ENCODE results near the gene PTGES3L.

Gene PTGES3L

DNA sequence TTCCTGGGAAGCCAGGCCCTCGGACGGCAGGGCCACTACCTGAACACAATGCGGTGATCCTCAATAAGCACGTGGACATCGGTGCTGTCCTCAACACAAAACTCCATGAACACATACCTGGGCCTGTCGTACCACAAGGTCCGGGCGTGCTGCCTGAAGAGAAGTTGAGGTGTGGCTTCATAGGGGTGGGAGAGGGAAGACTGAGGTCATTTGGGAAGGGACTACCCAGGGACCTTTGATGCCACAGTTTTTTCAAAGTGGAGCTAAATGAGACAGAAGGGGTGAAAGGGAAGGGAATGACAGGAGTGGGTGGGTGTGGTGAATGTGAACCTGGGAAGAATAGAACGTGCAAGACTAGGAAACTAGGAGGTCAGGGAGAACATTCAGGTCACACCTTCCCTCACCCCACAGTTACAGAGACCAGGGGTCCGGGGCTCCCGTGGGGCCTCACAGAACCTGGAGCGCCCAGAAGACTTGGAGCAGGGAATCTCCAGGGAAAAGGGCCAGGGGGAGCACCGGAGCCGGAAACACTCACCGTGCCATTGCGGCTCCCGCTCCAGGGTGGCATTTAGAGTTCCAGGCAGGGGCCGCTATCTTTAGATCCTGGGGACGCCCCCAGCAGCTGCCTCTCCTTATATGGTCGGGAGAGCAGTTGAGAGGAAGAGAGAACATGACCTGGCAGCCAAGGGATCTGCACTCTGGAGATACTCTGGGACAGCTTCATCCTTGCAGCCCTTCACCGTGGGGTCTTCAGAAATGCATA, at the start of gene PTGES3L:
TSS of gene PTGES3L (minus strand) at position 570 of the 763 bp plus-strand sequence. CDS start at position 543, 27 bp downstream.
- Mint-ChIP-seq H3K4me3 (peak within 1 kb of the TSS; percentile 95), H3K36me3 (peaks cover 2% of the 10 kb centered on the region), H3K27ac (peak within 1 kb of the TSS; percentile 96), H3K27me3 (no peaks in the 10 kb centered on the region), H3K4me1 (ENCODE audit: low read depth) (peaks cover 27% of the 10 kb centered on the region), H3K9me3 (ENCODE audit: low read depth) (no peaks in the 10 kb centered on the region)

DNA sequence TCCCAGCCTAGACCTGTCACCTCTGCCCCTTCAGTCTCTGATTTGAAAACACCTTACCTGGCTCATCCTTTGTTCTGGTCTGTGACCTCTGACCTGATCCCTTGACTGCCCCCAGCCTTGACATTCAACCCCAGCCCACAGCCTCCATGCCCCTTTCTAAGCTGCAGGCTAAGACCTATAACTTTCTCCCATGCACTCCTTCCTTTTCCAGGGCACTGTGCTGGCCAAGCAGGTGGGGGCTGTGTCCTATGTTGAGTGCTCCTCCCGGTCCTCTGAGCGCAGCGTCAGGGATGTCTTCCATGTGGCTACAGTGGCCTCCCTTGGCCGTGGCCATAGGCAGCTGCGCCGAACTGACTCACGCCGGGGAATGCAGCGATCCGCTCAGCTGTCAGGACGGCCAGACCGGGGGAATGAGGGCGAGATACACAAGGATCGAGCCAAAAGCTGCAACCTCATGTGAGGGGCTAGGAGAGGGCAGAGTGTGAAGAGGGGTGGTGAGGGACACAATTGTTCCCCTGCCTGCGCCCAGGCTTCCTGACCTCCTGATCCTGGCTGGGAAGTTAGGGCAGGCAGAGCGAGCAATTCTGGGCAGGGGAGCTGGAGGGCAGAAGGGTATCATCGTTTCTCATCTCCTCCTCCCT, 48.5 kb upstream of the PTGES3L start:
- H3K27me3 Mint-ChIP-seq: no peaks in the 10 kb centered on the region
- H3K27ac Mint-ChIP-seq: no peak overlapping the region
- H3K9me3 Mint-ChIP-seq (ENCODE audit: low read depth): no peaks in the 10 kb centered on the region
- H3K4me1 Mint-ChIP-seq (ENCODE audit: low read depth): peaks cover 7% of the 10 kb centered on the region
- no peak overlapping the region for H3K4me3 Mint-ChIP-seq
- H3K36me3 Mint-ChIP-seq: no peaks in the 10 kb centered on the region

DNA sequence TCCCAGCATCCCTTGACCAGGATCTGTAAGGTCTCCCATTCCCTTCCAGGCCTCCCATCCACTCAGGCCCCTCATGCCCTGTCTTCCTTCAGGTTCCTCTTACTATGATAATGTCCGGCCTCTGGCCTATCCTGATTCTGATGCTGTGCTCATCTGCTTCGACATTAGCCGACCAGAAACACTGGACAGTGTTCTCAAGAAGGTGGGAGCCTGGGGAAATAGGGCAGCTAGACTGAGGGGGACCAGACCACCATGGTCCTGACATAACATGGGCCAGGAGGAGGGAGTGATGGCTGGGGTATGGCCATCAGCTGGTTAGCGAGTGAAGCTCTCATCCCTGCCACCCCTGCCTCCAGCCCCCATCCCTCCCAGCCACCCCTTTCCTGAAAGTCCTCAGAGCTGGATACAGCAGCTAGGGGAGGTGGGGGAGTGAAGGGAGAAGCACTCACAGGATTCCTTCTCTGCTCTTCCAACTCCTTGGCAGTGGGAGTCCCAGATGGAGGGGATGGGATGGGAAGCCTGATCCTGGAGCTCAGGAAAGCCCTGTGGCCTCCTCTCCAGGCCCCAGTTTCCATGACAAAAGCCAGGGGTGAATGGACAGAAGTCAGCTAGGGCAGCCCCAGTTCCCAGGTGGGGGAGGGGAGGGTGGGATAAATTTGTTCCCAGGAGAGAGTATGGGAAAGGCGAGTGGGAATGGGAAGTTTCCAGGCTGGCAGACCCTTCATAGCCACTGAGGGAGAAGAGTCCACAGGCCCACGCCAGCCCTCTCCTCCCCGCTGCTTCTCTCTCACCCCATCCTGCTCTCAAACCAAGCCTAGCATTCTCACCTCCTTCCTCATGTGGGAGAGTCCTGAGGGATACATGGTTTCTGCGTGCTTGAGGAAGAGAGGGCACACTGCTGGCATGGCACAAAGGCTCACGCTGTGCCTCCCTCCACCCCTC, 47.5 kb upstream of the PTGES3L start:
- Mint-ChIP-seq H3K27ac (no peak overlapping the region), H3K4me1 (ENCODE audit: low read depth) (peaks cover 8% of the 10 kb centered on the region), H3K27me3 (no peaks in the 10 kb centered on the region), H3K36me3 (no peaks in the 10 kb centered on the region), H3K9me3 (ENCODE audit: low read depth) (no peaks in the 10 kb centered on the region), H3K4me3 (no peak overlapping the region)

DNA sequence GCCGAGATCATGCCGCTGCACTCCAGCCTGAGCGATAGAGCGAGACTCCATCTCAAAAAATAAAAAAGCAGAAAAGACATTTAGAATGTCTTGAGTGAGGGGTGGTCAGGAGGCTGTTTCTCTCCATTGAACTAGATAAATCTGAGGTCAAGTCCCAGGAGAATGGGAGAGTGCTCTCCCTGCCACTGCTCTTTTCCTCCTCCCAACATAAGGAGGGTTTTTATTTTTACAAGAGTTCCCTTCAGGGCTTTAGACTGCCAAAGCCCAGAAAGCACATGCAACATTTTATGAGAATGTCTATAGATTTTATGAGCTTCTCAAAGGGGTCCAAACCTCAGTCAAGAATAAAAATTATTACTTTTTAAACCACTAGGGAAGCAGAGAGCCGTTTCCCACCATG, 46.7 kb upstream of the PTGES3L start:
- no peaks in the 10 kb centered on the region for H3K27me3 Mint-ChIP-seq
- H3K36me3 Mint-ChIP-seq: no peaks in the 10 kb centered on the region
- no peaks in the 10 kb centered on the region for H3K9me3 Mint-ChIP-seq (ENCODE audit: low read depth)
- H3K4me3 Mint-ChIP-seq: peak overlapping the region; percentile 47
- H3K4me1 Mint-ChIP-seq (ENCODE audit: low read depth): peaks cover 9% of the 10 kb centered on the region
- no peak overlapping the region for H3K27ac Mint-ChIP-seq

DNA sequence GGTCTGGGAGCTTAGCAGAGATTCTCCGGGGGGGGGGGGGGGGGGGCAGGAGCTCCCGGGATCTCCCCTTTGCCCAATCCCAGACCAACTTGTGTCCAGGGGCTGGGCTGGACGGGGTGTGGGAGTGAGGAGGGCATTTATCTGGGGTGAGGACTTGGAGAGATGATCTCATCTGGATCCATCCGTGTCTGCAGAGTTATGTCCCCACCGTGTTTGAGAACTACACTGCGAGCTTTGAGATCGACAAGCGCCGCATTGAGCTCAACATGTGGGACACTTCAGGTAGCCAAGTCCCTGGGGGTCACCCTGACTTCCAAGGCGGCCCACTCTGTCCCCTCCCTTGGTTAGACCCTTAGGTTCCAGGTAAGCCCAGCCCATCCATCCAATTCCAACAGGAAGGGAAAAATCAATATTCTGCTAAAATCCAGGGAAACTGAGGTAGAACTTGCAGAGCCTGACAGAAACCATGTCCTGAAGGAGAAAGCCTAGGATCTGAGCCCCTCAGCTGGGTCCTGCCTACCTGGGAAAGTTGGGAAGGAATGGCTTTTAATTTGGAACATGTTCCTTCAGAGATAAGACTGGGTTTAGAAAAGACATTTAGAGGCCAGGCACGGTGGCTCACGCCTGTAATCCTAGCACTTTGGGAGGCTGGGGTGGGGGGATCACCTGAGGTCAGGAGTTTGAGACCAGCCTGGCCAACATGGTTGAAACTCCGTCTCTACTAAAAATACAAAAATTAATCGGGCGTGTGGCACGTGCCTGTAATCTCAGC, 46.1 kb upstream of the PTGES3L start:
- Mint-ChIP-seq H3K4me3 (peak overlapping the region; percentile 78), H3K27ac (no peak overlapping the region), H3K27me3 (no peaks in the 10 kb centered on the region), H3K9me3 (ENCODE audit: low read depth) (no peaks in the 10 kb centered on the region), H3K4me1 (ENCODE audit: low read depth) (peaks cover 12% of the 10 kb centered on the region), H3K36me3 (no peaks in the 10 kb centered on the region)

DNA sequence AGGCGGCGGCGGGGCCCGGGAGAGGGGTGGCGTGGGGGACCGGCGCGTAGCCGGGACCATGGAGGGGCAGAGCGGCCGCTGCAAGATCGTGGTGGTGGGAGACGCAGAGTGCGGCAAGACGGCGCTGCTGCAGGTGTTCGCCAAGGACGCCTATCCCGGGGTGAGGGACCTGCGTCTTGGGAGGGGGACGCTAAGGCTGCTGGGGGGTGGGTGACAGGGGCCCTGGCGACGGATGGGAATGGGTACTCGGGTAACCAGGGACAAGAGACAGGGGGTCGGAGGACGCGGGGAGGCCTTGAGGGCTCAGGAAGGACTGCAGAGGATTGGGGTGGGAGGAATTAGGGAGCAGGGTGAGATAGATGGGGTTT, 45.4 kb upstream of the PTGES3L start:
- Mint-ChIP-seq H3K27ac (no peak overlapping the region), H3K9me3 (ENCODE audit: low read depth) (no peaks in the 10 kb centered on the region), H3K27me3 (no peaks in the 10 kb centered on the region), H3K4me1 (ENCODE audit: low read depth) (peaks cover 16% of the 10 kb centered on the region), H3K36me3 (no peaks in the 10 kb centered on the region), H3K4me3 (peak overlapping the region; percentile 78)

DNA sequence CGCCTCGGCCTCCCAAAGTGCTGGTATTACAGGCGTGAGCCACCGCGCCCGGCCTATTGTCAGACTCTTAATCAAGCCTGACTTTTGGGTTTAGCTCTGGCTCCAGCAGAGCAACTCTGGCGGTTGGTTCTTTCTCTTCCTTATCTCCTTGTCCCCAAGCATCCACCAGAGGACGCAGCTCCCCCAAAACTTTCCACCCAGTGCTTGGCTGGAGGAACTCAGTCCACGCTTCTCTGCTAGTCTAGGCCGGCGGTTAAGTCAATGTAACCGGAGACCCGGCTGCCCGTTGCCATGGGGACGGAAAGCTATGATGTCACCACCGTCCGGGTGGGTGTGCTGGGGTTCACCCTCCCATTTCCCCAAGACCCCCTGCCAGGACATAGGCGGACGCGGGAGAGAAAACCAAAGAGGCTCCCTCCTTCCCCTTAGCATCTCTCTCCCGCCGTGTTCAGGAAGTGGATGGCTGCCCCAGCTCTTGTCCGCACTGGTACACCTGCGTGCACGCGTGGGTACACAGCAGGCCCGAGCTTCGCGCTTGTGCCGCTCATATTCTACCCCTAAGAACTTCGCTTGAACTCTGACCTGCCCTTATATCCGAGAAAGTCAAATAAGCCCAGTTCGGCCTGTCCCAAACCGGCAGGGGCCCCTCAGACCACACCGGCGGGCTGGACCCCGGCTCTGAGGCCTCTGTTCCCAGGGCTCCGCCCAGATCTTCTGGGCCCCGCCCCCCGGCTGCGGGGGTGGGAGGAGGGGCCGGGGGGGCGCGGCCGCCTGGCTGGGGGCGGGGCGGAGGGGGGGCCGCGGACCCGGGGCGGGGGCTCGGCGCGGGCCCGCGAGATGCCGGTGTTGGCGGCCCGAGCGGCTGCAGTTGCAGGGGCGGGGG, 44.8 kb upstream of the PTGES3L start, which contains the start of gene RND2:
TSS of gene RND2 (plus strand) at position 825 of the 883 bp plus-strand sequence. CDS start 117 bp downstream, outside the sequence.
- Mint-ChIP-seq H3K27ac (peak within 1 kb of the TSS; percentile 89), H3K27me3 (no peaks in the 10 kb centered on the region), H3K4me3 (peak within 1 kb of the TSS; percentile 89), H3K9me3 (ENCODE audit: low read depth) (no peaks in the 10 kb centered on the region), H3K36me3 (no peaks in the 10 kb centered on the region), H3K4me1 (ENCODE audit: low read depth) (peaks cover 20% of the 10 kb centered on the region)

DNA sequence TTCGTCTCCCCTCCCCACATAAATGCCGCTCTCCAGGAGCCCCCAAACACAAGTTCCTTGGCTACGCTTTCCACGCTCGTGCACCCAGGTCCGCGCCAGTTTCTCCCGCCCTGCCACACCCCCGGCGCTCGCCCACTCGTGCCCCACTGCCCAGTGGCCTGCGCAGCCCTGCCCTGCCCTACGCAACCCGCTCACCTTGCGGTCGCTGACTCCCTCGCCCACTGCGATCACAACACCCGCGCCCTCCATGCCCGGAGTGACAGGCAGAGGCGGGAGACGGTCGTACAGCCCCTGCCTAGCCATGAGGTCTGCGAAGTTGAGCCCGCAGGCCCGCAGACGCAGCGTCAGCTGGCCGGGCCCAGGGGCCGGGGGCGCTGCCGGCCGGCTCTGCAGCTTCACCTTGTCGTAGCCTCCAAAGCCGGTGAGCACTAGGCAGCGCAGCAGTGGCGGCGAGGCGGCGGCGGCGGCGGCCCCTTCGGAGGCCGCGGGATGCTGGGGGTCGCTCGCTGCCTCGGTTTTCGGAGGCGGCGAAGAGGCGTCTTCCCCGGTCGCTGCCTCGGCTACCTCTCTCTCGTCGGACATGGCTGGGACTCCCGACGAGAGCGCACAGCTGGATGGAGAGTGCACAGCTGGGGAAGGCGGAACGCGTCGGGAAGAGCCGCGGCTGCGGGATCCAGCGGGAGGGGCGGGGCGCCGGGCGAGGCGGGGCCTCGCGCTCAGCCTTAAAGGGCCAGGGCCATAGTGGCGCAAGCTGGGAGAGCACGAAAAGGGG, 42.0 kb upstream of the PTGES3L start, which contains the start of gene VAT1:
TSS of gene VAT1 (minus strand) at position 645 of the 772 bp plus-strand sequence. CDS start at position 582, 63 bp downstream.
- Mint-ChIP-seq H3K9me3 (ENCODE audit: low read depth) (no peaks in the 10 kb centered on the region), H3K4me1 (ENCODE audit: low read depth) (peaks cover 35% of the 10 kb centered on the region), H3K27ac (peak within 1 kb of the TSS; percentile 70)

DNA sequence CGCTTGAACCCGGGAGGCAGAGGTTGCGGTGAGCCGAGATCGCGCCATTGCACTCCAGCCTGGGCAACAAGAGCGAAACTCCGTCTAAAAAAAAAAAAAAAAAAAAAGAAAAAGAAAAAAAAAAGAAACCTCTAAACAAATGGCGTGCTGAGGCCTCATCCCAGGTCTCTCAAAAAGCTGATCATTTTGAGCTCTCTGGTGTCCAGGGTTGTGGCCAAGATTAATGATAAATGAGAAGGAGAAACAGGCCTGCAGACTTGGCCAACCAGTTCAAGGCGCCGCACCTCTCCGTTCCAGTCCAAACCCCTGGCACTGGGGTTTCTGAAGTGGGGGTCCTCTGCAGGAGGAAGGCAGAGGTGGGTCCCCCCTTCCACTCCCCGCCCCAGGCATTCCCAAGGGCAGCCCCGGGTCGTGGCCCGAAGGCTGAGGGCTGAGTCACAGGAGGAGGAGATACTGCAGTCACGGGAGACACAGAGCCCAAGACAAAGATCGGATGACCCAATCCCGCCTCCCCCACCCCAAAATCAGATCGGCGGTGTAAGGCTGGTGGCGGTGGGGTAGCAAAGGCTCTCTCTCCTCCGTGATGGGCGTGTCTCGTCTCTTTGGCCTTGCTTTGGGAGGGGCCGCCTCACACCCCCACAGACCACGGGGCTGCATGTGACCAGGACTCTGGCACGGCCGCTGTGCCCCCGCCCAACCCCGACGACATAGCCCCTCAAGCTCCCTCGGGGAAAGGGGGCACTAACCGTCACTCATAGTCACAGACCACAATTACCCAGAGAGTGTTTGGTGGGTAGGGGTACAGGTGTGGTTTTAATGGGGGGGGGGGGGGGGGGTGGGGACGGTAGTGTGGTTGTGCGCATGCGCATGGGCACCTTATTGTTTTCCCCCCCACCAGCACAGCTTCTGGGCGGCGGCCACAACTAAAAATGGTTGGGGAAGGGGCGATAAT, 41.2 kb upstream of the PTGES3L start:
- no peaks in the 10 kb centered on the region for H3K27me3 Mint-ChIP-seq
- H3K9me3 Mint-ChIP-seq (ENCODE audit: low read depth): no peaks in the 10 kb centered on the region
- H3K27ac Mint-ChIP-seq: peak overlapping the region; percentile 70
- peaks cover 35% of the 10 kb centered on the region for H3K4me1 Mint-ChIP-seq (ENCODE audit: low read depth)
- peak overlapping the region; percentile 87 for H3K4me3 Mint-ChIP-seq
- no peaks in the 10 kb centered on the region for H3K36me3 Mint-ChIP-seq

More for the DNA sequence above, 42.0 kb upstream of the PTGES3L start, which contains the start of gene VAT1:
- Mint-ChIP-seq H3K27me3 (no peaks in the 10 kb centered on the region), H3K36me3 (no peaks in the 10 kb centered on the region), H3K4me3 (peak within 1 kb of the TSS; percentile 87)

DNA sequence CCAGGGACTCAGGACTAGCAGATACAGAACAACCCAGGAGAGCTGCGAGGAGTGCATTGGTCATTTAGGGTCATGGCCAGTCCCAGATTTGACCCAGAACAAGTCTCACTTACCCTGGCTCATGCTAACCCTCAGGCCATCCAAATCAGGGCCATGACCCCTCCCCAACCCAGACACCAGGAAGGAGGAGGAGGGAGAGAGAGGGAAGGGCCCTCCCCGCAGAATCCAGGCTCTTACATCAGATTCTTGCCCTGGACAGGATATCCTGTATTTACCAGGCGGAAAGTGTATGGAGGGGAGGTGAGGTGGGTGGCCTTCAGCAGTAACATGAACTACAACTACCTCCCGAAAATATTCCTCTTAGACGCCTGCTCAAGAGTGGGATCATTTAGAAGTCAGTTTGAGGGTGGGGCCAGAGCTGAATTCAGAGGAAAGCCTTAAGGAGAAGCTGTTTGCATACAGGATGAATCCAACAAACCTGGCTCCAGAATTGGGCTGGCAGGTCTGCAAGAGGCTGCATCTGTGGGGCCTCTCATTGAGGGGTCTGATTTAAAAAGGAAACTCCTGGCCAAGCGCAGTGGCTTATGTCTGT, 40.2 kb upstream of the PTGES3L start:
- Mint-ChIP-seq H3K27ac (no peak overlapping the region), H3K36me3 (no peaks in the 10 kb centered on the region), H3K9me3 (ENCODE audit: low read depth) (no peaks in the 10 kb centered on the region), H3K4me1 (ENCODE audit: low read depth) (peaks cover 35% of the 10 kb centered on the region), H3K4me3 (peak overlapping the region; percentile 87), H3K27me3 (no peaks in the 10 kb centered on the region)

DNA sequence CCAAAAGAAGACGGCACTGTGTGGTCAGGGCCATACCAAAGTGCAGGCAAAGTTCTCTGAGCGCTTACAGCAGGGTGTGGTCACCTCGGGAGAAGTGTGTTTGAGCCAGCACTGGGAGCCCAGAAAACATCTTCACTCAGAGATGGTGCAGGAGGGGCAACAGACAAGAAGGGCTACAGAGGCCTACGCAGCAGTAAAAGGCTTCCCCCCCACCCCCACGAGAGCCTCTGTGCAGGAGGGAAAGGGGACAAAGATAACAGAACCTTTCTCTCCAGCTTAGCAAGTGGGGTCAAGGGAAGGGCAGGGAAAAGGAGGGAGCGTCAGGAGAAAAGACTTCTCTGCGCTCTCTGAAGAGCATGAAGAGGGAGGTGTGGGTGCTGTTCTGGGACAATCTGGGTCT, 39.5 kb upstream of the PTGES3L start:
- H3K4me3 Mint-ChIP-seq: no peak overlapping the region
- H3K27ac Mint-ChIP-seq: no peak overlapping the region
- H3K4me1 Mint-ChIP-seq (ENCODE audit: low read depth): peaks cover 30% of the 10 kb centered on the region
- no peaks in the 10 kb centered on the region for H3K9me3 Mint-ChIP-seq (ENCODE audit: low read depth)
- no peaks in the 10 kb centered on the region for H3K27me3 Mint-ChIP-seq
- no peaks in the 10 kb centered on the region for H3K36me3 Mint-ChIP-seq

DNA sequence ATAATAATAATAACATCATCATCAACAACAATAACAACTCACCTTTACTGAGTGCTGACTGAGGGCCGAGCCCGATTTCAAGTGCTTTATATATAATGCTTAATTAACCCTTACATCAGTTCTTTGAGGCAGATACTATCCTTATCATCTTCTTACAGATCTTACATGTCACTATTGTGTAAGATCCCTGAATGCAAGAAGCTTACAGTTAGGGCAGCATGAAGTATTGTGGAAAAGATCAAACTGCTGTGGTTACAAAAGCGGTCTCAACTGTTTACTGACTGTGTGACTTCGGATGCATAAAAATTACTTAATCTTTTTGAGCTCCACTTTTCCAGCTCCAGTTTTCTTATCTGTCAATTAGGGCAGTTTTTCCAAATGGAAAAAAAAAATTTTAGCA, 39.1 kb upstream of the PTGES3L start:
- H3K36me3 Mint-ChIP-seq: no peaks in the 10 kb centered on the region
- H3K27me3 Mint-ChIP-seq: no peaks in the 10 kb centered on the region
- H3K4me1 Mint-ChIP-seq (ENCODE audit: low read depth): peaks cover 28% of the 10 kb centered on the region
- no peaks in the 10 kb centered on the region for H3K9me3 Mint-ChIP-seq (ENCODE audit: low read depth)
- no peak overlapping the region for H3K27ac Mint-ChIP-seq
- H3K4me3 Mint-ChIP-seq: no peak overlapping the region

Data from activated naive CD8-positive, alpha-beta T cell (primary cell).